Memory B cell (primary cell): ENCODE results near the gene SPATS2L.
A peak's percentile ranks its signal among the peaks of the same experiment; 100 is the strongest.

Experiments used
- ATAC-seq: fragments of 150-1000 bp; cut with Tn5 transposase; 2 replicates; pipeline ENCODE4 v1.10.0; 2021; ENCODE audit warnings: low read depth, mild to moderate bottlenecking, moderate library complexity
- DNase-seq, 2 donors: peaks; one replicate each; pipeline ENCODE4 v3.0.0; 2022; ENCODE audit warnings: low spot score in 2 of 2
- H3K27ac Mint-ChIP-seq: one replicate; pipeline ENCODE4 v1.8.0; 2022; ENCODE audit warnings: mild to moderate bottlenecking, moderate library complexity, mixed read lengths
- H3K27me3 Mint-ChIP-seq: one replicate; pipeline ENCODE4 v1.8.0; 2022; ENCODE audit warnings: mixed read lengths
- H3K36me3 Mint-ChIP-seq: one replicate; pipeline ENCODE4 v1.8.0; 2022; ENCODE audit warnings: mild to moderate bottlenecking, mixed read lengths
- H3K4me1 Mint-ChIP-seq: one replicate; pipeline ENCODE4 v1.8.0; 2022; ENCODE audit warnings: mixed read lengths
- H3K4me3 Mint-ChIP-seq: one replicate; pipeline ENCODE4 v1.8.0; 2022; ENCODE audit warnings: mild to moderate bottlenecking, moderate library complexity, mixed read lengths
- H3K9me3 Mint-ChIP-seq: one replicate; pipeline ENCODE4 v1.8.0; 2022; ENCODE audit warnings: mixed read lengths

The SPATS2L gene

GRCh38 chr2:200356321-200356720 is 49.8 kb downstream of the SPATS2L start:
- DNase-seq (no peak), ATAC-seq (no peak)
- H3K4me1 Mint-ChIP-seq, result no peaks in the 10 kb centered on the region
- H3K36me3 Mint-ChIP-seq, result no peaks in the 10 kb centered on the region
- H3K27ac Mint-ChIP-seq, result no peak overlapping the region
- H3K4me3 Mint-ChIP-seq, result no peak overlapping the region
- H3K9me3 Mint-ChIP-seq, result no peaks in the 10 kb centered on the region
- H3K27me3 Mint-ChIP-seq, result peaks cover 12% of the 10 kb centered on the region

GRCh38 chr2:200356857-200357384 is 50.4 kb downstream of the SPATS2L start:
- ATAC-seq (no peak), DNase-seq (no peak)
- Mint-ChIP-seq H3K27ac (no peak overlapping the region), H3K9me3 (no peaks in the 10 kb centered on the region), H3K4me3 (no peak overlapping the region), H3K36me3 (no peaks in the 10 kb centered on the region), H3K27me3 (peaks cover 12% of the 10 kb centered on the region), H3K4me1 (no peaks in the 10 kb centered on the region)

GRCh38 chr2:200357845-200358244 is 51.4 kb downstream of the SPATS2L start:
- no peak overlapping the region for H3K4me3 Mint-ChIP-seq
- DNase-seq, result no peak
- no peak for ATAC-seq
- no peaks in the 10 kb centered on the region for H3K4me1 Mint-ChIP-seq
- no peak overlapping the region for H3K27ac Mint-ChIP-seq
- H3K9me3 Mint-ChIP-seq, result no peaks in the 10 kb centered on the region
- H3K36me3 Mint-ChIP-seq, result no peaks in the 10 kb centered on the region
- peaks cover 10% of the 10 kb centered on the region for H3K27me3 Mint-ChIP-seq

- no peaks in the 10 kb centered on the region for H3K4me1 Mint-ChIP-seq
- DNase-seq, result no peak
- H3K27me3 Mint-ChIP-seq, result peaks cover 13% of the 10 kb centered on the region
These were observed 53.1 kb downstream of the SPATS2L start for GRCh38 chr2:200359552-200359951.

GRCh38 chr2:200360364-200360763 is 53.9 kb downstream of the SPATS2L start:
- Mint-ChIP-seq H3K36me3 (no peaks in the 10 kb centered on the region), H3K4me3 (no peak overlapping the region), H3K27me3 (peaks cover 11% of the 10 kb centered on the region), H3K27ac (no peak overlapping the region), H3K9me3 (no peaks in the 10 kb centered on the region), H3K4me1 (no peaks in the 10 kb centered on the region)
- ATAC-seq (no peak), DNase-seq (no peak)

More at GRCh38 chr2:200359552-200359951, 53.1 kb downstream of the SPATS2L start:
- H3K36me3 Mint-ChIP-seq, result no peaks in the 10 kb centered on the region
- no peak overlapping the region for H3K4me3 Mint-ChIP-seq
- no peak for ATAC-seq
- H3K9me3 Mint-ChIP-seq, result no peaks in the 10 kb centered on the region
- no peak overlapping the region for H3K27ac Mint-ChIP-seq

GRCh38 chr2:200362202-200362917 is 55.9 kb downstream of the SPATS2L start:
- ATAC-seq (no peak), DNase-seq (no peak)
- H3K4me3 Mint-ChIP-seq, result no peak overlapping the region
- no peaks in the 10 kb centered on the region for H3K9me3 Mint-ChIP-seq
- H3K27me3 Mint-ChIP-seq, result peaks cover 17% of the 10 kb centered on the region
- H3K27ac Mint-ChIP-seq, result no peak overlapping the region
- H3K36me3 Mint-ChIP-seq, result peaks cover 2% of the 10 kb centered on the region
- H3K4me1 Mint-ChIP-seq, result no peaks in the 10 kb centered on the region

GRCh38 chr2:200363279-200363678 is 56.8 kb downstream of the SPATS2L start:
- Mint-ChIP-seq H3K36me3 (peaks cover 2% of the 10 kb centered on the region), H3K9me3 (no peaks in the 10 kb centered on the region), H3K4me3 (no peak overlapping the region), H3K27ac (no peak overlapping the region), H3K4me1 (no peaks in the 10 kb centered on the region), H3K27me3 (peaks cover 19% of the 10 kb centered on the region)
- ATAC-seq (no peak), DNase-seq (no peak)

GRCh38 chr2:200364142-200364541 is 57.6 kb downstream of the SPATS2L start:
- Mint-ChIP-seq H3K27me3 (peaks cover 17% of the 10 kb centered on the region), H3K36me3 (peaks cover 2% of the 10 kb centered on the region), H3K4me1 (no peaks in the 10 kb centered on the region), H3K27ac (no peak overlapping the region), H3K9me3 (no peaks in the 10 kb centered on the region), H3K4me3 (no peak overlapping the region)
- no peak for ATAC-seq
- DNase-seq, result no peak

- peaks cover 2% of the 10 kb centered on the region for H3K36me3 Mint-ChIP-seq
- DNase-seq (no peak), ATAC-seq (no peak)
- no peaks in the 10 kb centered on the region for H3K9me3 Mint-ChIP-seq
- H3K4me1 Mint-ChIP-seq, result no peaks in the 10 kb centered on the region
- H3K27me3 Mint-ChIP-seq, result peaks cover 17% of the 10 kb centered on the region
- H3K27ac Mint-ChIP-seq, result no peak overlapping the region
- H3K4me3 Mint-ChIP-seq, result no peak overlapping the region
These were observed 58.1 kb downstream of the SPATS2L start for GRCh38 chr2:200364620-200365019.

GRCh38 chr2:200365209-200365608 is 58.7 kb downstream of the SPATS2L start:
- Mint-ChIP-seq H3K4me3 (no peak overlapping the region), H3K36me3 (peaks cover 2% of the 10 kb centered on the region), H3K4me1 (no peaks in the 10 kb centered on the region), H3K27me3 (peaks cover 16% of the 10 kb centered on the region), H3K9me3 (no peaks in the 10 kb centered on the region), H3K27ac (no peak overlapping the region)
- ATAC-seq (no peak), DNase-seq (no peak)

- Mint-ChIP-seq H3K4me3 (no peak overlapping the region), H3K4me1 (no peaks in the 10 kb centered on the region), H3K9me3 (no peaks in the 10 kb centered on the region)
These were observed 60.7 kb downstream of the SPATS2L start for GRCh38 chr2:200367155-200367554.

GRCh38 chr2:200369886-200370285 is 63.4 kb downstream of the SPATS2L start:
- no peaks in the 10 kb centered on the region for H3K9me3 Mint-ChIP-seq
- ATAC-seq, result no peak

More at GRCh38 chr2:200367155-200367554, 60.7 kb downstream of the SPATS2L start:
- Mint-ChIP-seq H3K27ac (no peak overlapping the region), H3K36me3 (peaks cover 2% of the 10 kb centered on the region), H3K27me3 (peaks cover 14% of the 10 kb centered on the region)
- DNase-seq, result no peak
- ATAC-seq, result no peak

GRCh38 chr2:200373231-200373630 is 66.7 kb downstream of the SPATS2L start:
- no peak for ATAC-seq
- Mint-ChIP-seq H3K27me3 (peaks cover 2% of the 10 kb centered on the region), H3K4me1 (peaks cover 8% of the 10 kb centered on the region), H3K27ac (no peak overlapping the region), H3K4me3 (no peak overlapping the region), H3K9me3 (no peaks in the 10 kb centered on the region), H3K36me3 (no peaks in the 10 kb centered on the region)
- DNase-seq, result no peak

More at GRCh38 chr2:200369886-200370285, 63.4 kb downstream of the SPATS2L start:
- H3K36me3 Mint-ChIP-seq, result peaks cover 2% of the 10 kb centered on the region
- peaks cover 8% of the 10 kb centered on the region for H3K4me1 Mint-ChIP-seq
- H3K4me3 Mint-ChIP-seq, result no peak overlapping the region
- H3K27me3 Mint-ChIP-seq, result peaks cover 9% of the 10 kb centered on the region
- DNase-seq, result no peak
- H3K27ac Mint-ChIP-seq, result no peak overlapping the region

- H3K27me3 Mint-ChIP-seq, result peaks cover 2% of the 10 kb centered on the region
- no peaks in the 10 kb centered on the region for H3K36me3 Mint-ChIP-seq
- peak; percentile 93 for ATAC-seq
- DNase-seq, result peak in 1 of 2 donors; percentile 1
- no peaks in the 10 kb centered on the region for H3K9me3 Mint-ChIP-seq
- no peak overlapping the region for H3K27ac Mint-ChIP-seq
- peak overlapping the region; percentile 80 for H3K4me3 Mint-ChIP-seq
- H3K4me1 Mint-ChIP-seq, result peaks cover 8% of the 10 kb centered on the region
These were observed 67.5 kb downstream of the SPATS2L start for GRCh38 chr2:200373973-200374416.
